HUDEP-2 (cell line): ENCODE results near the gene DCHS2.
A peak's percentile ranks its signal among the peaks of the same experiment; 100 is the strongest.

Experiments used
- DNase-seq, 76 experiments: peaks; one replicate each; lab custom pipeline; 2025; ENCODE audit not compliant: unreplicated experiment in 76 of 76; lab: John Stamatoyannopoulos, UW

The DCHS2 gene

GRCh38 chr4:154491341-154492271 lies at the start of gene DCHS2:
DCHS2 (minus strand) TSS chr4:154491799; CDS start chr4:154491355, 444 bp downstream.
- peak in 1 of 76 experiments; percentile 3 for DNase-seq

GRCh38 chr4:154534296-154534695 lies 42.7 kb upstream of the DCHS2 start:
- no peak for DNase-seq

GRCh38 chr4:154529728-154530519 lies 38.3 kb upstream of the DCHS2 start:
- DNase-seq: no peak

- no peak for DNase-seq
Measured at GRCh38 chr4:154528869-154529268, 37.3 kb upstream of the DCHS2 start.

GRCh38 chr4:154527308-154527707 lies 35.7 kb upstream of the DCHS2 start:
- DNase-seq: no peak

- DNase-seq: no peak
Measured at GRCh38 chr4:154526151-154526550, 34.6 kb upstream of the DCHS2 start.

- no peak for DNase-seq
Measured at GRCh38 chr4:154521607-154522006, 30.0 kb upstream of the DCHS2 start.

GRCh38 chr4:154519214-154519613 lies 27.6 kb upstream of the DCHS2 start:
- no peak for DNase-seq

- DNase-seq: no peak
Measured at GRCh38 chr4:154517591-154517990, 26.0 kb upstream of the DCHS2 start.

GRCh38 chr4:154516318-154517029 lies 24.9 kb upstream of the DCHS2 start:
- no peak for DNase-seq

- no peak for DNase-seq
Measured at GRCh38 chr4:154511981-154512380, 20.4 kb upstream of the DCHS2 start.

- no peak for DNase-seq
Measured at GRCh38 chr4:154511548-154511947, 19.9 kb upstream of the DCHS2 start.

GRCh38 chr4:154507156-154507555 lies 15.6 kb upstream of the DCHS2 start:
- DNase-seq: no peak

- DNase-seq: peak in 8 of 76 experiments; percentile 1 to 29 (median 2)
Measured at GRCh38 chr4:154506253-154506652, 14.7 kb upstream of the DCHS2 start.

- DNase-seq: peak in 1 of 76 experiments; percentile 4
Measured at GRCh38 chr4:154503598-154503997, 12.0 kb upstream of the DCHS2 start.

- DNase-seq: no peak
Measured at GRCh38 chr4:154502111-154502510, 10.5 kb upstream of the DCHS2 start.

- DNase-seq: no peak
Measured at GRCh38 chr4:154497889-154498288, 6.3 kb upstream of the DCHS2 start.

- DNase-seq: no peak
Measured at GRCh38 chr4:154495867-154496266, 4.3 kb upstream of the DCHS2 start.

- DNase-seq: no peak
Measured at GRCh38 chr4:154492288-154492687, 689 bp upstream of the DCHS2 start.

- DNase-seq: no peak
Measured at GRCh38 chr4:154490583-154491340, 837 bp downstream of the DCHS2 start.
